SU-DHL-6 (cell line): Measurements from ENCODE around the gene UQCRHL.

Experiments used
- EZH2phosphoT487 ChIP-seq: fragments of 200-600 bp; sonication (generic), shearing (Covaris generic); conservative IDR thresholded peaks from 2 replicates; pipeline ENCODE4 v1.6.1; 2018; ENCODE audit warnings: mild to moderate bottlenecking, antibody characterized with exemption, low read length, moderate library complexity, mixed read lengths
- TF ChIP-seq, protein P1 (sequence below): fragments of 200-600 bp; sonication (generic); IDR thresholded peaks from one replicate; pipeline ENCODE4 v1.5.1; 2017; ENCODE audit warnings: antibody characterized with exemption, mild to moderate bottlenecking, low read length, moderate library complexity; ENCODE audit not compliant: insufficient read depth, poor library complexity, severe bottlenecking

DNA sequence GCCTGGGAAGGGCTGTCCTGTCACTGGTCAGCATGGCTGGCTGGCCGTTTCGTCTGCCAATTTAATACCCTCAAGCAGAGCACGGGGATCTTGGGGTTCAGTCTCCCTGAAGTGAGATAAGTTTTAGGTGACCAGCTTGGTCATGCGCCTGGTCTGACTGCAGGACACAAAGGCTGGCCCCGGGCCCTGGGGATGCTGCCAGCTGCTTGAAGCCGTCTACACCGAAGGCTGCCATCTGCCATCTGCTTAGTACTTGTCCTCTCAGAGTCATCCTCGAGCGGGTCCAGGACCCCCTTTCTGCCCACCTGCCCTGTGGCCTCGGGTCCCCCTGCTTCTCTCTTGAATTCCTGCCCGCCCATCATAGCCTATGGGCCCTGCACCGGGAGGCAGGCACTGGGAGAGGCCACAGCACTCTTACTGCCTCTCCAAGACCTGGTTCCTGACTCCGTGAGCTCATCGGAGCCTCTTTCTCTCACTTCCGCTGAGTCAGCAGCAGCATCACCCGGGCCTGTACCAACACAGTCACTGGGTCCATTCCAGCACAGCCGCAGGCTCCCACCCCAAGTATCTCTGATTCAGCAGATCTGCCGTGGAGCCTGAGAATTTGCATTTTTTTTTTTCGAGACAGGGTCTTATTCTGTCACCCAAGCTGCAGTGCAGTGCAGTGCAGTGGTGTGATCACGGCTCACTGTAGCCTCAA, 41.8 kb downstream of the UQCRHL start:
- TF ChIP-seq, protein P1, sequence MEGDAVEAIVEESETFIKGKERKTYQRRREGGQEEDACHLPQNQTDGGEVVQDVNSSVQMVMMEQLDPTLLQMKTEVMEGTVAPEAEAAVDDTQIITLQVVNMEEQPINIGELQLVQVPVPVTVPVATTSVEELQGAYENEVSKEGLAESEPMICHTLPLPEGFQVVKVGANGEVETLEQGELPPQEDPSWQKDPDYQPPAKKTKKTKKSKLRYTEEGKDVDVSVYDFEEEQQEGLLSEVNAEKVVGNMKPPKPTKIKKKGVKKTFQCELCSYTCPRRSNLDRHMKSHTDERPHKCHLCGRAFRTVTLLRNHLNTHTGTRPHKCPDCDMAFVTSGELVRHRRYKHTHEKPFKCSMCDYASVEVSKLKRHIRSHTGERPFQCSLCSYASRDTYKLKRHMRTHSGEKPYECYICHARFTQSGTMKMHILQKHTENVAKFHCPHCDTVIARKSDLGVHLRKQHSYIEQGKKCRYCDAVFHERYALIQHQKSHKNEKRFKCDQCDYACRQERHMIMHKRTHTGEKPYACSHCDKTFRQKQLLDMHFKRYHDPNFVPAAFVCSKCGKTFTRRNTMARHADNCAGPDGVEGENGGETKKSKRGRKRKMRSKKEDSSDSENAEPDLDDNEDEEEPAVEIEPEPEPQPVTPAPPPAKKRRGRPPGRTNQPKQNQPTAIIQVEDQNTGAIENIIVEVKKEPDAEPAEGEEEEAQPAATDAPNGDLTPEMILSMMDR: no peak
- no peak for TF ChIP-seq EZH2phosphoT487
